DMS 273 (cell line): Measurements from ENCODE around the gene RAD51B.
A peak's percentile ranks its signal among the peaks of the same experiment; 100 is the strongest.

Experiments
- DNase-seq: peaks from one replicate; lab custom pipeline; 2025; ENCODE audit not compliant: unreplicated experiment; lab: John Stamatoyannopoulos, UW

The RAD51B gene

GRCh38 chr14:67889455-67889854, 69.9 kb downstream of the RAD51B start:
- DNase-seq = no peak

- DNase-seq = no peak
Measured at GRCh38 chr14:67892466-67893100, 73.0 kb downstream of the RAD51B start.

- no peak for DNase-seq
Measured at GRCh38 chr14:67900231-67900630, 80.7 kb downstream of the RAD51B start.

GRCh38 chr14:67908052-67908754, 88.6 kb downstream of the RAD51B start:
- no peak for DNase-seq

- DNase-seq = no peak
Measured at GRCh38 chr14:67911562-67911961, 92.0 kb downstream of the RAD51B start.

- no peak for DNase-seq
Measured at GRCh38 chr14:67916430-67916829, 96.9 kb downstream of the RAD51B start.

GRCh38 chr14:67917006-67917405, 97.4 kb downstream of the RAD51B start:
- DNase-seq = no peak

- DNase-seq = no peak
Measured at GRCh38 chr14:67918838-67919237, 99.3 kb downstream of the RAD51B start.

GRCh38 chr14:67919259-67920032, 99.9 kb downstream of the RAD51B start:
- no peak for DNase-seq

GRCh38 chr14:67926821-67927220, 107.2 kb downstream of the RAD51B start:
- no peak for DNase-seq

- DNase-seq = no peak
Measured at GRCh38 chr14:67927244-67927643, 107.7 kb downstream of the RAD51B start.

- no peak for DNase-seq
Measured at GRCh38 chr14:67928375-67928774, 108.8 kb downstream of the RAD51B start.

GRCh38 chr14:67932708-67933246, 113.2 kb downstream of the RAD51B start:
- no peak for DNase-seq

GRCh38 chr14:67933266-67933665, 113.7 kb downstream of the RAD51B start:
- DNase-seq = no peak

GRCh38 chr14:67934087-67934486, 114.5 kb downstream of the RAD51B start:
- peak; percentile 88 for DNase-seq

- DNase-seq = no peak
Measured at GRCh38 chr14:67934862-67935261, 115.3 kb downstream of the RAD51B start.

GRCh38 chr14:67935371-67935770, 115.8 kb downstream of the RAD51B start:
- DNase-seq = no peak

GRCh38 chr14:67938071-67938470, 118.5 kb downstream of the RAD51B start:
- DNase-seq = no peak

- peak; percentile 50 for DNase-seq
Measured at GRCh38 chr14:67940486-67941455, 121.2 kb downstream of the RAD51B start.

- peak; percentile 44 for DNase-seq
Measured at GRCh38 chr14:67941456-67942018, 122.0 kb downstream of the RAD51B start.
